ENCODE results near the gene STIP1. TPM values are rescaled to one million over a fixed set of nuclear protein-coding genes. Genes with fewer than 3 reads are reported as not detected.
A peak's percentile ranks its signal among the peaks of the same experiment; 100 is the strongest.
"Not testable (repeated sequence)": the region's sequence is repeated elsewhere in the genome, so short reads cannot be mapped to it uniquely, and the experiment has no call there.

The STIP1 gene
- total RNA-seq, 1 experiment from 2014 or later: 338 TPM

DNA sequence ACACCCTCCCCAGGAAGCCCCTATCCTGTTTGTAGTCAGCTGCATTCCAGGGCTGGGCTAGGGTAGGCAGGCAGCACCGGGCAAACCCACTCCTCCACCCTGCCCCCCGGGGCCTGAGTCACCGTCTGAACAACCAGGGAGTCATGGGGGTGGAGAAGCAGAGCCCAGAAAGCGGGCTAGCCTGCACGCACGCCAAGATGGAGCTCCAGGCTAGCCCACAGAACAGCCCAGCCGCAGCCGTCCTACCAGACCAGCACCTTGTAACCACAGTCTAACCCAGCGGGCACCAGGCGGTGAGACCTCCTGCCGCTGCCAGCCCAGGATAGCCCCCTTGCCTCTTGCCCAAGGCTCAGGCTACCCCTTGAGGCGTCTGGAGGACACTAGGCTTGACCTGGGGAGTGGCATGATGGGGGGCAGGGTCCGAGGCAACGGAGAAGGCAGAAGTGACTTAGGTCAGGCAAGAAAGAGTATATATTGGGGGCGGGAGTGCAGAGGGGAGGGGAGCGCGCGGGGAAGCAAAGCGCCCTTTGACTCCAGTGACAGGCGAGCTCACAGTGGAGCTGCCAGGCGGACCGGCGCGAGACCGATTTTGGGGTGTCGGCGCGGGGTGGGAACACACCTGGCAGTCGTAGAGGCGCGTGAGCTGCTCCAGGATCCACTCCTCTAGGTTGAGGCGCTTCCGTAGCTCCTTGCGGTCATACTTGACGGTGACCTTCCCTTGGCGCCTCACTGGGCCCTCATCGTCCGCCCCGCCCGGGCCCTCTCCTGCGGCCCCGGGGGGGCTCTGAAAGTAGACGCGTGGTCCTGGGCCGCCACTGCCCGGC lies 60.0 kb downstream of the STIP1 start:
- H4K20me1 ChIP-seq (ENCODE audit: control insufficient read depth, insufficient read depth, insufficient read length): no peaks in the 10 kb centered on the region
- DNase-seq: no peak
- H3K27me3 ChIP-seq (ENCODE audit: insufficient read depth, low read length): no peaks in the 10 kb centered on the region
- peak overlapping the region; percentile 37 for H3K14ac ChIP-seq (ENCODE audit: insufficient read depth, low read length)
- peak overlapping the region; percentile 39 for H3K4me2 ChIP-seq (ENCODE audit: insufficient read depth, insufficient read length, low read length)
- H3K56ac ChIP-seq (ENCODE audit: insufficient read length, low read depth, low read length): no peak overlapping the region
- H4K91ac ChIP-seq (ENCODE audit: insufficient read length, low read depth, low read length): no peak overlapping the region
- Mint-ChIP-seq H3K27ac (peak overlapping the region in 2 of 3 experiments; percentile 67 to 87; a peak in 6 of 7 replicates), H3K4me3 (peak overlapping the region; percentile 88 to 94), H3K9me3 (no peaks in the 10 kb centered on the region; a peak in 1 of 5 replicates), H3K4me1 (peaks cover 40 to 49% of the 10 kb centered on the region in 2 experiments), H3K36me3 (ENCODE audit: insufficient read depth in 1 of 3, low read depth in 3 of 3) (peaks cover 12 to 22% (median 13%) of the 10 kb centered on the region in 3 experiments; a peak in 6 of 7 replicates), H3K27me3 (ENCODE audit: low read depth) (no peaks in the 10 kb centered on the region)
- peaks cover 9% of the 10 kb centered on the region; the same call in 1 of the 2 replicates for H3K4me1 ChIP-seq (ENCODE audit: insufficient read depth, low read length)
- H3K79me1 ChIP-seq (ENCODE audit: insufficient read depth, low read depth, low read length, poor library complexity, severe bottlenecking): no peaks in the 10 kb centered on the region
- no peak overlapping the region for H2AK5ac ChIP-seq (ENCODE audit: insufficient read length, low read length)
- H3K23me2 ChIP-seq (ENCODE audit: insufficient read length, low read depth, low read length, poor library complexity, severe bottlenecking): peaks cover 23% of the 10 kb centered on the region
- no peak overlapping the region for H3K4ac ChIP-seq (ENCODE audit: low read depth, low read length)
- no peak overlapping the region for H2AFZ ChIP-seq (ENCODE audit: low read length)
- whole genome bisulfite sequencing (ENCODE audit: extremely low coverage, insufficient read length, low lambda C conversion rate): no CpG with 5 or more reads among the region's 46 CpGs
- H2BK15ac ChIP-seq (ENCODE audit: low read depth, low read length): no peak overlapping the region
- H3K18ac ChIP-seq (ENCODE audit: insufficient read length, low read depth, low read length): no peak overlapping the region
- no peak overlapping the region for H4K5ac ChIP-seq (ENCODE audit: insufficient read length, low read depth, low read length)
- TF ChIP-seq, protein P1, sequence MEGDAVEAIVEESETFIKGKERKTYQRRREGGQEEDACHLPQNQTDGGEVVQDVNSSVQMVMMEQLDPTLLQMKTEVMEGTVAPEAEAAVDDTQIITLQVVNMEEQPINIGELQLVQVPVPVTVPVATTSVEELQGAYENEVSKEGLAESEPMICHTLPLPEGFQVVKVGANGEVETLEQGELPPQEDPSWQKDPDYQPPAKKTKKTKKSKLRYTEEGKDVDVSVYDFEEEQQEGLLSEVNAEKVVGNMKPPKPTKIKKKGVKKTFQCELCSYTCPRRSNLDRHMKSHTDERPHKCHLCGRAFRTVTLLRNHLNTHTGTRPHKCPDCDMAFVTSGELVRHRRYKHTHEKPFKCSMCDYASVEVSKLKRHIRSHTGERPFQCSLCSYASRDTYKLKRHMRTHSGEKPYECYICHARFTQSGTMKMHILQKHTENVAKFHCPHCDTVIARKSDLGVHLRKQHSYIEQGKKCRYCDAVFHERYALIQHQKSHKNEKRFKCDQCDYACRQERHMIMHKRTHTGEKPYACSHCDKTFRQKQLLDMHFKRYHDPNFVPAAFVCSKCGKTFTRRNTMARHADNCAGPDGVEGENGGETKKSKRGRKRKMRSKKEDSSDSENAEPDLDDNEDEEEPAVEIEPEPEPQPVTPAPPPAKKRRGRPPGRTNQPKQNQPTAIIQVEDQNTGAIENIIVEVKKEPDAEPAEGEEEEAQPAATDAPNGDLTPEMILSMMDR (conservative IDR thresholded peaks at IDR 0.05): no peak
- no peaks in the 10 kb centered on the region for H3K9me3 ChIP-seq (ENCODE audit: control insufficient read depth, low read depth, low read length)
- H4K8ac ChIP-seq (replicated peaks; ENCODE audit: insufficient read length, low read depth, low read length): no peak overlapping the region
- no peak overlapping the region for H2BK5ac ChIP-seq (ENCODE audit: insufficient read length, low read length)
- peaks cover 9% of the 10 kb centered on the region; the same call in 1 of the 2 replicates for H3K79me2 ChIP-seq (ENCODE audit: insufficient read depth, low read length)
- peak overlapping the region; percentile 50 for H3K9ac ChIP-seq (ENCODE audit: extremely low read depth, insufficient read length, low read length)
- H2BK20ac ChIP-seq (ENCODE audit: low read depth, low read length, poor library complexity, severe bottlenecking): no peak overlapping the region
- H2BK120ac ChIP-seq (ENCODE audit: low read depth, low read length, poor library complexity, severe bottlenecking): no peak overlapping the region
- H2BK12ac ChIP-seq (ENCODE audit: insufficient read length, low read depth, low read length): no peak overlapping the region
- H3K23ac ChIP-seq (ENCODE audit: insufficient read length, low read depth, low read length): no peak overlapping the region
- H3K27ac ChIP-seq (ENCODE audit: insufficient read length, low read depth, low read length): no peak overlapping the region
- no peak overlapping the region for H3T11ph ChIP-seq (ENCODE audit: low read length)

DNA sequence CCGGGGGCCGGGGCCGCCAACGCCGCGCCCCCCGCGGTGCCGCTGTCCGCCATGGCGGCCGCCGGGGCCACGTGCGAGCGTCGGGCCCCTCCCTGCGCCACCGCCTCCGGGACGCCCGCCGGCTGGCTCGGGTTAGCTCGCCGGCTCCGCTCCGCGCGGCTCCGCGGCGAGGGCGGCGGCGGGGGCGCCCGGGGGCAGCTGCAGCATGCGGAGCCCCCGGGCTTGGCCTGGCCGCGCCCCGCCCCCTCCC lies 60.6 kb downstream of the STIP1 start:
- not testable (repeated sequence) for H2BK5ac ChIP-seq (ENCODE audit: insufficient read length, low read length); H2BK12ac ChIP-seq (ENCODE audit: insufficient read length, low read depth, low read length); H3K27me3 Mint-ChIP-seq (ENCODE audit: low read depth); H3K79me2 ChIP-seq (ENCODE audit: insufficient read depth, low read length); H4K20me1 ChIP-seq (ENCODE audit: control insufficient read depth, insufficient read depth, insufficient read length); H2BK120ac ChIP-seq (ENCODE audit: low read depth, low read length, poor library complexity, severe bottlenecking); H3K14ac ChIP-seq (ENCODE audit: insufficient read depth, low read length); H2AK5ac ChIP-seq (ENCODE audit: insufficient read length, low read length); H2AFZ ChIP-seq (ENCODE audit: low read length); H3K9me3 Mint-ChIP-seq; H3K27ac ChIP-seq (ENCODE audit: insufficient read length, low read depth, low read length); H3K4me1 ChIP-seq (ENCODE audit: insufficient read depth, low read length); H3K23ac ChIP-seq (ENCODE audit: insufficient read length, low read depth, low read length); H3K27ac Mint-ChIP-seq; H4K8ac ChIP-seq (replicated peaks; ENCODE audit: insufficient read length, low read depth, low read length); H3K9ac ChIP-seq (ENCODE audit: extremely low read depth, insufficient read length, low read length); H3K9me3 ChIP-seq (ENCODE audit: control insufficient read depth, low read depth, low read length); DNase-seq; H3K4me2 ChIP-seq (ENCODE audit: insufficient read depth, insufficient read length, low read length); H3K79me1 ChIP-seq (ENCODE audit: insufficient read depth, low read depth, low read length, poor library complexity, severe bottlenecking); H3K18ac ChIP-seq (ENCODE audit: insufficient read length, low read depth, low read length); H3K27me3 ChIP-seq (ENCODE audit: insufficient read depth, low read length); H4K5ac ChIP-seq (ENCODE audit: insufficient read length, low read depth, low read length); H2BK20ac ChIP-seq (ENCODE audit: low read depth, low read length, poor library complexity, severe bottlenecking); H3K56ac ChIP-seq (ENCODE audit: insufficient read length, low read depth, low read length); H3T11ph ChIP-seq (ENCODE audit: low read length); H4K91ac ChIP-seq (ENCODE audit: insufficient read length, low read depth, low read length); H3K4ac ChIP-seq (ENCODE audit: low read depth, low read length); H2BK15ac ChIP-seq (ENCODE audit: low read depth, low read length)
- no CpG with 5 or more reads among the region's 43 CpGs for WGBS (ENCODE audit: extremely low coverage, insufficient read length, low lambda C conversion rate)
- Mint-ChIP-seq H3K4me3 (peak overlapping the region; percentile 79 to 93), H3K36me3 (ENCODE audit: insufficient read depth in 1 of 3, low read depth in 3 of 3) (peaks cover 12 to 22% (median 13%) of the 10 kb centered on the region in 3 experiments; a peak in 6 of 7 replicates), H3K4me1 (peaks cover 40 to 49% of the 10 kb centered on the region in 2 experiments)
- peaks cover 25% of the 10 kb centered on the region for H3K23me2 ChIP-seq (ENCODE audit: insufficient read length, low read depth, low read length, poor library complexity, severe bottlenecking)

Measured in H9 (cell line).